GM18511 (cell line): ENCODE measurements around the gene SRSF9.
"Not testable (repeated sequence)": the region's sequence is repeated elsewhere in the genome, so short reads cannot be mapped to it uniquely, and the experiment has no call there.

Experiments used
- ATAC-seq: cut with Tn5 transposase; IDR thresholded peaks from one replicate; pipeline ENCODE4 v1.9.1; 2021; ENCODE audit warnings: mild to moderate bottlenecking, moderate library complexity; ENCODE audit not compliant: unreplicated experiment

SRSF9 gene

DNA sequence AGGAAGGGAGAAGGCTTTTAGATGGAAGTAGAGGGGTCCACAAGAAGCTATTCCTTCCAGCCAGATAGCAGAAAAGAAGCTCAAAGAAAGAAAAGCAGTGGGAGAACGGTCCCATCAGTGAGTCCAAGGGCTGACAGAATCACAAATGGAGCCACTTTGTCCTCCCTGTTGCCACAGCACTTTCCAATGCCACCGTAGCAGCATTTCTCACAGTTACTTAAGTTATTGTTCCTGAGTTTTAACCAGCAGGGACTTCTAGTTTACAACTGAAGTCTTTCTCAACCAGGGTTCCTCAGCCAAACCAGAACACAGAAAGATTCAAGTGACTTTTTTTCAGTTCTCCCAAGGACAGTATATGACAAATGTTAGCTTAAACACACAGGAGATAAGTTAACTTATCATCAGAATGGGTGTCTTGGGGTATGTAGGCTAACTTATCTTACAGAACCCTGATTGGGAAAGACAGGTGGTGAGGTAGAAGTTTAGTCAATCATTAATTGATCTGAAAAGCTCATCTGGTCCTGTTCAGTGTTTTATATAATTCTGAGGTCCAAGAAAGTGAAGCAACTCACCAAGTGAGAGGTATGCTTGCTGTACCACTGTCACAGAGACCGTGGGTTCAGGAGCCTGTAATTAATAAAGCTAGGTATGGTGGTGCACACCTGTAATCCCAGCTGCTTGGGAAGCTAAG is 16.3 kb downstream of the SRSF9 start:
- no peak for ATAC-seq

DNA sequence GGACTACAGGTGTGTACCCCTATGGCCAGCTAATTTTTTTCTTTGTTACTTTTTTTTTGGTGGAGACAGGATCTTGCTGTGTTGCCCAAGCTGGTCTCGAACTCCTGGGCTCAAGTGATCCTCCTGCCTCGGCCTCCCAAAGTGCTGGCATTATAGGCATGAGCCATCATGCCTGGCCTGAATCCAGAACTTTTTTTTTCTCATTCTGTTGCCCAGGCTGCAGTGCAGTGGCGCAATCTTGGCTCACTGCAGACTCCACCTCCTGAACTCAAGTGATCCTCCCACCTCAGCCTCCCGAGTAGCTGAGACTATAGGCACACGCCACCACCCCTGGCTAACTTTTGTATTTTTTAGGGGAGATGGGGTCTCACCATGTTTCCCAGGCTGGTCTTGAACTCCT is 17.0 kb downstream of the SRSF9 start:
- not testable (repeated sequence) for ATAC-seq

DNA sequence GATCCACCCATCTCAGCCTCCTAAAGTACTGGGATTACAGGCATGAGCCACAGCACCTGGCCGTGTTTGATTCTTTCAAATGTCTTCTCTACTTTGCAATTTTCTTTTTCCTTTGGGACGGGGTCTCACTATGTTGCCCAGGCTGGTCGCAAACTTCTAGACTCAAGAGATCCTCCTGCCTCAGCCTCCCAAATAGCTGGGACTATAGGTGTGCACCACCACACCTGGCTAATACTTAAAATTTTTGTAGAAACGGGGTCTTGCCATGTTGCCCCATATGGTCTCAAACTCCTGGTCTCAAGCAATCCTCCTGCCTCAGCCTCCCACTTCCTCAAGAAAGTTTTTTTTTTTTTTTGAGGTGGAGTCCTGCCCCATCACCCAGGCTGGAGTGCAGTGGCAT is 21.6 kb downstream of the SRSF9 start:
- ATAC-seq, result no peak

DNA sequence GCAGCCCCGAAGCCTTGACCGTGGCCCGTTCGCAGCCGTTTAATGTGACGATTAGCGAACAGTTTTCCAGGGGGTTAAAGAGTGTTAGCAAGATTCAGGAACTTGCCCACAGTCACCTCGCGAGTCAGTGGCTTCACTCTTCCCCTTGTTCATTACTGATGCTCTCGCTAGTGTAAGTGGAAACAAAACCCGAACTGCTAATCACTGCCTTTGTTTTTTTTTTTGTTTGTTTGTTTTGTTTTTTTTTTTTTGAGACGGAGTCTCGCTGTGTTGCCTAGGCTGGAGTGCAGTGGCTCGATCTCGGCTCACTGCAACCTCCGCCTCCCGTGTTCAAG is 22.7 kb downstream of the SRSF9 start:
- ATAC-seq, result peak; percentile 27

DNA sequence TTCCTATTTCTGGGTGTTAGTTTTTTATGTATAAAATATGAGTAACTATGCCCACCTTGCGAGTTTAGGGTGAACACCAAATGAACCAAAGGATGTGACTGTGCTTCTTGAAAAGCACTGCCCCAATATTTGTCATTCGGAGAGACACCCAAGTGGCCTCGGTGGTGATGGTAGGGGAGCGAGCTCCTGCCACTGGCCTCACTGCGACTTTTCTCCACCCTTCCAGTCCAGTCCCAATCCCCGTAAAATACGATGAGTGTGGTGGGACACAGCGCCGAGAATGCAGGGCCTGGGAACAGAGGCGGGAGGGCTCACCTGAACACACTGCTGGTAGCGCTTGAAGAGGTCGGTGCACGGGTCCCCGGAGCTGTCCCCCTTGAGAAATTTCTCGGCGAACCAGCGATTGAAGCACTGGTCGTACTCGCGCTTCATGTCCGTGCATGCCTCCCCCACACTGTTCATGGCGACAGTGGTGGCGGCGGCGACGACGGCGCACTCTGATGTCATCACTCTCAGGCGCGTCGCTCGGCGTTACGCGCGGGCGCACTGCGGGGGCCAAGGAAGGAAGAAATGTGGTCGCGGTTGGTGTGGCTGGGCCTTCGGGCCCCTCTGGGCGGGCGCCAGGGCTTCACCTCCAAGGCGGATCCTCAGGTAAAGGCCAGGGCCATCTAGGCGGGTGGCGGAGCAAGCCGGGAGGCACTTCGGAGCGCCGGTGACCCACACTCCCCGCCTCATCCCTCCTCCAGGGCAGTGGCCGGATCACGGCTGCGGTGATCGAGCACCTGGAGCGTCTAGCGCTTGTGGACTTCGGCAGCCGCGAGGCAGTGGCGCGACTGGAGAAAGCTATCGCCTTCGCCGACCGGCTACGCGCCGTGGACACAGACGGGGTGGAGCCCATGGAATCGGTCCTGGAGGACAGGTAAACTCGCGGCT is 23.4 kb downstream of the SRSF9 start, which contains the start of the genes GATC and TRIAP1:
Gene GATC (plus strand): TSS at position 534 of the 933 bp plus-strand sequence. CDS start 37 bp downstream, at position 571.
Gene TRIAP1 (minus strand): TSS at position 474 of the 933 bp plus-strand sequence. CDS start 12 bp downstream, at position 462.
- ATAC-seq, result peak; percentile 91

DNA sequence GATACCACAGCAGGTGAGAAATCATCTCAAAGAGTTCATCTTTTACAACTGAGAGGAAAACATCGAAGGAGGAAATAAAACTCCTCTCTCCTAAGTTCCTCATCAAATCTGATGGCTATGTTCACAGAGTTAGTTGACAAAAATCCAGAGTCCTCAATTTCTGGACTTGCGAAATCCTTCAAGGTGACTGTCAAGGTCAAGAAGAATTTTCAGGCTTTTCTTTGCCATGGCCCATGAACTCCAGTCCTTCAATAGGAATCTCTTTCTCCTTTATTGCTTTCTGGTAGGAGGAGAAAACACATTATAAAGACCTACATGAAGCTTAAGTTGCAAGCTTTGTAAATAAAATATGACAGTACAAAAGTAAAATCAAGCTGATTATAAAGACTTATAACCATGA is 24.9 kb downstream of the SRSF9 start:
- ATAC-seq, result no peak

DNA sequence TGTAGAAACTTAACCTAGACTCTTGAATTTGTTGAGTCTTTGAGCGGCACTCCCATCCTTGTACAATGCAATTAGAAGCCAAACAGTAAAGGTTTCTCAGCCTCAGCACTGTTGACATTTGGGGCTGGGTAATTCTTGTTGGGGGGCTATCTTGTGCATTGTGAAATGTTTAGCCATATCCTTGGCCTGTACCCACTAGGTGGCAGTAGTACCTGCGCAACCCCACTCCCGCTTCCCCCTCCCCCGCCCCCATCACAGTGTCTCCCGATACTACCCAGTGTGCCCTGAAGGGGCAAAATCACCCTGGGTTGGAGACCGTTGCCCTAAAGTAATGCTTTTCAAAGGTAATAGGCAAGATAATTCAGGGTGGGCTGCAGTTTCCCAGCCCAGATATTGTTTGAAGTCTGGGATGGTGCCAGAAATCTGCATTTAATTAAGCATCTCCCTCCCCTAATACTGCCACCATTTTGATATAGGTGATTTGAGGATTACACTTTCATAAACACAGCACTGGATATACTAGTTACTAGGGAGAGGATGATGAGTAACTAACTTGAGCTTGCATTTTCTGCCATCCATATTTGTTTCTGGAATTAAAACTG is 29.8 kb downstream of the SRSF9 start:
- no peak for ATAC-seq

DNA sequence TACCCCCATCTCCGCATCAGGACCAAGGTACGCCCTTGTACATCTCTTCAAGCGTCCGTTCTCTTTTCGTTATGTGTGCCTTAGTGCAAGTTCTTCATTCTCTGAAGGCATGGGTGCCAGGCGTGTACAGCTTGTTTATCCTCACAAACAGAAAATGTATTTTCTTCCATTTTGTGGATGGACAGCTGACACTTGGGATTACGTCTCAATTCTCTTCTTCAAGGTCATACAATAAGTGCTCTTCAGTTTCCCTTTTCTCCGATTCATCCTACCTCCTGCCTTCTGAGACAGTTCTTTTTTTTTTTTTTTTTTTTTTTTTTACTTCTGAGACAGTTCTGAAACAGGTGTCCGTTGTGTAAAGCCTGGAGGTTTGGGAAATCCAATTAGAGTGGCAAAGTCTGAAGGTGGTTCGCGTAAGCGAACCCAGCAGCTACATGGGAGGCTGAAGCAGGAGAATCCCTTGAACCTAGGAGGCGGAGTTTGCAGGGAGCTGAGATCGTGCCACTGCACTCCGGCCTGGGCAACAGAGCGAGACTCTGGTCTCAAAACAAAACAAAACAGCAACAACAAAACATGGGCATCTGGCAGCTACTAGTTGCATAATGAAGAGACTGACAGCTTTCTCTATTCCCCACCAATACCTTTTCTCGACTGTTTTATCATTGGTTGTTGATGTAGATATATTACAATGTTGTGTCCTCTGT is 30.9 kb downstream of the SRSF9 start:
- no peak for ATAC-seq

DNA sequence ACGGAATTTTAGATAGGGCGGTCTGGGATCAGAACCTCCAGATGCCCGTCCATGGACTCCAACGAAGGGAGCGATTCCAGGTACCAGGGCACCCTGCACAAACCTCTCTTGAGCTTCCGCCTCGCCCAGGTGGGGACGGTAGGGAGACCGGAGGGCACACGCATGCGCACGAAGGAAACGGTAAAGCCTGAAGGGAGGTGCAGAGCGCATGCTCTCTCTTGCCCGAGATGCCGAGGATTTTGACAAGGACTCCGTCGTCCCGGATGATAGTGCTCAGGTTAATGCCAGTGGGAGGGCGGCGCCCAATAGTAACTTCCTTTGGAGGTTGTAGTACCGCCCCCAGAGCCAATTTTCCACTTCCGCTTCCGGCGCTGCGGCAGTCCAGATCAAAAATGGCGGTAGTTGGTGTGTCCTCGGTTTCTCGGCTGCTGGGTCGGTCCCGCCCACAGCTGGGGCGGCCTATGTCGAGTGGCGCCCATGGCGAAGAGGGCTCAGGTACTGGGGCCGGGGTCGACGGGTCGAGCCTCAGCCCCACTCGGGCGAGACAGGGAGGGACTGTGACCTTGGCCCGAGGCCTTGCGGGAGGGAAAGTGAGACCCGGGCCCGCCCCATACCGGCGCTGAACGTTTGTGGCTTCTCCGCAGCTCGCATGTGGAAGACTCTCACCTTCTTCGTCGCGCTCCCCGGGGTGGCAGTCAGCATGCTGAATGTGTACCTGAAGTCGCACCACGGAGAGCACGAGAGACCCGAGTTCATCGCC is 31.6 kb downstream of the SRSF9 start, which contains the start of gene COX6A1:
Gene COX6A1 (plus strand): TSS at position 379 of the 760 bp plus-strand sequence. CDS start 14 bp downstream, at position 393.
- ATAC-seq, result peak; percentile 97

DNA sequence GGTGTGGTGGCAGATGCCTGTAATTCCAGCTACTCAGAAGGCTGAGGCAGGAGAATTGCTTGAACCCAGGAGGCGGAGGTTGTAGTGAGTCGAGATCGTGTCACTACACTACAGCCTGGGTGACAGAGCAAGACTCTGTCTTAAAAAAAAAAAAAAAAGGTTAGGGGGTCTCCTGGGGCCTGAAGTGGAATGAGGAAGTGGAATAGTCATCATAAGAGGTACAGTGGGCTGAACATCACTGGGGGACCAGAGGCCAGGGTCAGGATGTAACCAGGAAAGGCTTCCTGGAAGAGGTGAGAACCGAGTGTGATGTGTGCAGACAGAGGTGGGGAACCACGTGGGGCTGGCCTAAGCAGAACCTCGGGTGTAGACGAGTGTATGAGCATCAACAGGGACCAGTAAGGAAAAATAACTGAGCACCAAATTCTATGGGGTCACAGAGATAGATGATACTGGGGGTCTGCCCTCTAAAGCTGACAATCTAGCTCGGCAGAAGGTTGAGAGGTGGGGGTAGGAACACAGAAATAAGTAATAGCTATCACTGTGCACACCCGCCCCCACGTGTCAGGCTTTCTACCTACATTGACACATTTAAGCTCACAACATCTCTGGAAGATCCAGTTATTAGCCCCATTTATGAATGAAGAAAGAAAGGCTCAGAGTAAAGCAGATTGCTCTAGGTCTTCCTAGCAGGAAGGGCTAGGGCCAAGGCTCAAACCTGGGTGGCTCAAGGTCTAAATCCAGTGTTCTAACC is 36.6 kb downstream of the SRSF9 start:
- no peak for ATAC-seq

DNA sequence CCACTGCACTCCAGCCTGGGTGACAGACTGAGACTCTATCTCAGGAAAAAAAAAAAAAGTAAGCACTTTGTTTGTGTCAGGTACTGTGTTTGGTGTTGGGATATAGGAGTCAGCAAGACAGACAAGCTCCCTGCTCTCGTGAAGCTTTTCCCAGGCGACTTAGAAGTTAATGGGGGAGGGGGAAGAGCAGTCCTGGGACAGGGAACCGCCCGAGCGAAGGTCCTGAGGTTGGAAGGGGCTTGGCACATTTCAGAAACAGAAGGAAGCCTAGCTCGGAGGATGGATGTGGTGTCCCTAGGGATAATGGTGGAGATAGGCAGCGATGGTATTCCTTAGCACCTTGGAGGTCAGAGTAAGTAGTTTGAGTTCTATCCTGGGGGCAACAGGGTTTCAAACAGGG is 40.2 kb downstream of the SRSF9 start:
- no peak for ATAC-seq

DNA sequence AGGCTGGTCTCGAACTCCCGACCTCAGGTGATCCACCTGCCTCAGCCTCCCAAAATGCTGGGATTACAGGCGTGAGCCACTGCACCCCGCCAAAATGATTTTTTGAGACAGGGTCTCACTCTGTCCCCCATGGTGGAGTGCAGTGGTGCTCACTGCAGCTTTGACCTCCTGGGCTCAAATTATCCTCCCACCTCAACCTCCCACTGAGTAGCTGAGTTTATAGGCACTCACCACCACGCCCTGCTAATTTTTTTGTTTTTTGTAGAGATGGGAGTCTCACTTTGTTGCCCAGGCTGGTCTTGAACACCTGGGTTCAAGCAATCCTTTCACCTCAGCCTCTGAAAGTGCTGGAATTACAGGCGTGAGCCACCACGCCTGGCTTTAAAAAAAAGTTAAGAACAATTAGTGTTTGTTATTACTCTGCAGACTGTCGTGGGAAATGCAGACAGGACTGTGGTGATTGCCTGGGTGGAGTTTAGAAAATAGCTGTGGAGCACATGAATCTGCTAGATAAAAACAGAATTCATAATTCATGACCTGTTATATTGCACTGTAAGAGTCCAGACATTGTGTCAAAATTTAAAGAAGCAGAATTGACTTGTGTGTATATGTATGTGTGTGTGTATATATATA is 40.8 kb downstream of the SRSF9 start:
- ATAC-seq, result no peak

DNA sequence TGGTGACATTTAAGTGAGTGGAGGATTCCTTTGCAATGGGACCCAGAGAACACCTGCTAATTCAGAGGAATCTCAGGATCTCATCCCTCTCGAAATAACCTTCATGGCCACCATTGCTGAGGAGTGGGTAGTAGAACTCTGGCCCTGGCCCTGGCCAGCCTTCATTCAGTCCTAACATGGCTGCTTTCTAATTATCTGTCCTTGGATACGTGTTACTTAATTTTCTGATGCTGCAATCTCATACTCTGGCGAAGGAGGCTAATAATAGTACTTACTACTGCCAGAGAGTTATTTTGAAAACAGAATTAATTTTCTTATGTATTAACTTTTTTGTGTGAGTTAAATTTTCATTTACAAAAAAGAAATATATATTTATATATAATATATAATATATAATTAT is 43.8 kb downstream of the SRSF9 start:
- ATAC-seq, result no peak

DNA sequence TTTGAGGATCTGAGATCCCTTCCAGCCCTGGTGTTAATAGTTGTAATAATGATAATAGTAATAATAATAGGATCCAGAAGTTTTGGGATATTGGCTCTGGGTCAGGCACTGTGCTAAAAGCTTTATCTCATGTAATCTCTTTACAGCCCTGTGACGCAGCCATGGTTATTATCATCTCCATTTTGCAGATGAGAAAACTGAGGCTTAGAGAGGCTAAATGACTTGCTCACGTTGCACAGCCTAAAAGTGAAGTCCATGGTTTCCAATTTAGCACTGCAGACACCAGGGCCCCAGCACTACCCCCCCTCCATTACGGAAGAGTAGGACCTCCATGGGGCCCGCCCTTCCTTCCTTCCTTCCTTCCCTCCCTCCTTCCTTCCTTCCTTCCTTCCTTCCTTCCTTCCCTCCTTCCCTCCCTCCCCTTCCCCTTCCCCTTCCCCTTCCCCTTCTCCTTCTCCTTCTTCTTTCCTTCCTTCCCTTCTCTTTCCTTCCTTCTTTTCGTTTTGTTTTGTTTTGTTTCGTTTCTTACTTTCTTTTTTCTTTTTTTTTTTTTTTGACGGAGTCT is 46.6 kb downstream of the SRSF9 start:
- ATAC-seq, result no peak

DNA sequence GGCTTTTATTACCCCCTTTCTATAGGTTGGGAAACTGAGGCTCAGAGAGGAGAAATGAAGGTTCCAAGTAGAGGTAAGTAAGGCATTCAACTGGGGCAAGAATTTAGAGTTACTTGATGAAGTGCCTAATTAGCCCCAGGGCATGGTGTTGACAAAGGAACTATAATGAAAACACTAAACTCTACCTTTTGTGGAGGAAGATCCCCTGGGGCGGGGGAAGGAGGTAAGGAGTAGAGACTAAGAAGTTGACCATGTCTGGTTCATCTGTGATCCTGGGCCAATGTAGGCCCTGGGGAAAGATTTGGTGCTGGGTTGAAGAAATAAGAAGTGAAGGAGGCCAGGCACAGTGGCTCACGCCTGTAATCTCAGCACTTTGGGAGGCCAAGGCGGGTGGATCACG is 47.8 kb downstream of the SRSF9 start:
- ATAC-seq, result no peak

DNA sequence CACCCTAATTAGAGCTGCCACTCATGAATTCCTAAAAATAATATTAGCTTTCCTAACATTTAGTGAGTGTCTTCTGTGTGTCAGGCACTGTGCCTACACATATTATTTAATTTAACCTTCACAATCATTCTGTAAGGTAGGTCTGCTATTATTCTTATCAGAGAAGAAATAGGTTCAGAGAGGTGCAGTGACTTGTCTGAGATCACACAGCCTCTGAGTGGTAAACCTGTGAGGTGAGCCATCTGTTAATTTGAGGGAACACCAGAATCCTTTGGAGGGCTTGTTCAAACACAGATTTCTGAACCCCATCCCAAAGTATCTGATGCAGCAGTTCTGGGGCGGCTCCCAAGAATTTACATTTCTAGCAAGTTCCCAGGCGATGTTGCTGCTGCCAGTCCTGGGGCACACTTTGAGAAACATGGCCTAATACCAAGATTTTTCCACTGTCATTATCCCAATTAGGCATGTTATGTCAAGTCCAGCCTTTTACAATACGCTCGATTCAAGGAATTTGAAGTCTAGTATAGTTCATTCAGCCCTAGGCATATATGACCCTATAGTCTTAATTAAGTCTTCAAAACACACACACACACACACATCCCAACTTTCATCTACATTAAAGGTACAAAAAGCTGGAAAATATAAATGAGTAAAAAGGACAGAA is 51.5 kb downstream of the SRSF9 start:
- ATAC-seq, result no peak

DNA sequence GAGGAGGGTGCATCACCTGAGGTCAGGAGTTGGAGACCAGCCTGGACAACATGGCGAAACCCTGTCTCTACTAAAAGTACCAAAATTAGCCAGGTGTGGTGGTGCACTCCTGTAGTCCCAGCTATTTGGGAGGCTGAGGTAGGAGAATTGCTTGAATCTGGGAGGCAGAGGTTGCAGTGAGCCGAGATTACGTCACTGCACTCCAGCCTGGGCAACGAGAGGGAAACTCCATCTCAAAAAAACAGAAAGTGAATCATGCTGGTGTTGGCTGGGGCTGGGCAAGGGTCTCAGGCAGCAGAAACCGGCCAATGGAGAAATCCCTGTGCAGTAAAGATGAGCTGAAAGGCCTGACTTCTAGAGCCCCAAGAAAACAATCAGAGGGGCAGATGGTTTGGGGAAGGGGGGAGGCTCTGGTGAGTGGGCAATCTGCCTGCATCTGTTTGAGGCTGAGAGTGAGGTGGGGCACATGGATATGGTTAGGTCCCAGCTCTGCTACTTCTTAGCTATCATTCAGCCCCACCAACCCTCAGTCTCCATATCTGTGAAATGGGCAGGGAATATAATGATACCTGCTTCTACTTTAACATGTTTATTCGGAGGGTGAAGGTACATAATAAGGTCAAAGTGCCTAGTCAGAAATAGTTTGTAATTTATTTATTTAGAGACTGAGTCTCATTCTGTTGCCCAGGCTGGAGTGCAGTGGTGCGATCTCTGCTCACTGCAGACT is 52.9 kb downstream of the SRSF9 start:
- ATAC-seq, result no peak
